Breast epithelium (tissue), 4 donors: Measurements from ENCODE around the gene PPAN. TPM values are rescaled to one million over a fixed set of nuclear protein-coding genes. Genes with fewer than 3 reads are reported as not detected.

Source experiments
- DNase-seq, 2 donors: peaks; one replicate each; pipeline ENCODE4 v3.0.0-alpha.2; 2019; ENCODE audit warnings: low spot score in 2 of 2
- H3K27ac ChIP-seq, 2 donors: fragments of 200-600 bp; sonication (generic) in 1 of 2; one replicate each; pipeline ENCODE4 v1.5.1; 2016 to 2019; ENCODE audit warnings: mild to moderate bottlenecking in 1 of 2
- H3K27me3 ChIP-seq, 2 donors: fragments of 200-600 bp; sonication (generic) in 1 of 2; one replicate each; pipeline versions ENCODE4 v1.5.1 to v1.6.0; 2017 to 2019; ENCODE audit warnings: control low read depth in 1 of 2, mild to moderate bottlenecking in 1 of 2
- H3K36me3 ChIP-seq: fragments of 200-600 bp; one replicate; pipeline ENCODE4 v1.5.1; 2019
- H3K4me1 ChIP-seq, 2 donors: fragments of 200-600 bp; sonication (generic); one replicate each; pipeline ENCODE4 v1.5.1; 2016 to 2019; ENCODE audit warnings: control low read depth in 1 of 2
- H3K4me3 ChIP-seq, 3 donors: fragments of 200-600 bp; sonication (generic); 1 replicate in 2 of 3; 2 replicates in 1 of 3; pipeline ENCODE4 v1.5.1; 2016 to 2019; ENCODE audit warnings: mild to moderate bottlenecking in 3 of 3, moderate library complexity in 2 of 3
- H3K9me3 ChIP-seq, 2 donors: fragments of 200-600 bp; sonication (generic) in 1 of 2; one replicate each; pipeline ENCODE4 v1.5.1; 2016 to 2019; ENCODE audit warnings: control low read depth in 1 of 2
- POLR2A ChIP-seq: fragments of 450-650 bp; IDR thresholded peaks from one replicate; pipeline ENCODE4 v1.6.1; 2016; ENCODE audit warnings: antibody characterized with exemption, mild to moderate bottlenecking, moderate library complexity
- POLR2AphosphoS5 ChIP-seq, 3 donors: sonication (generic); formaldehyde crosslinking; IDR thresholded peaks; one replicate each; pipeline ENCODE4 v1.6.1; 2017; ENCODE audit warnings: antibody characterized with exemption in 3 of 3
- intact Hi-C: fragments of 100-400 bp; cut with DNase I; formaldehyde crosslinking; loops from one replicate; pipeline ENCODE4 v1.15.1; 2023; ENCODE audit warnings: low total_unique reads
- total RNA-seq, 3 donors: library from RNA; depleted of rRNA; stranded (reverse); fragments of >200 nt; gene quantifications; one replicate each; pipeline ENCODE4 v1.1.0, GENCODE V29; 2016
- TF ChIP-seq, protein P1 (sequence below), 3 donors: fragments of 450-650 bp; IDR thresholded peaks; one replicate each; pipeline ENCODE4 v1.5.1; 2016 to 2017; ENCODE audit warnings: antibody characterized with exemption in 3 of 3, mild to moderate bottlenecking in 3 of 3, moderate library complexity in 3 of 3

Gene PPAN
- total RNA-seq, 3 donors from 2014 or later, result 17.1 to 44.2 (median 35.3) TPM

DNA sequence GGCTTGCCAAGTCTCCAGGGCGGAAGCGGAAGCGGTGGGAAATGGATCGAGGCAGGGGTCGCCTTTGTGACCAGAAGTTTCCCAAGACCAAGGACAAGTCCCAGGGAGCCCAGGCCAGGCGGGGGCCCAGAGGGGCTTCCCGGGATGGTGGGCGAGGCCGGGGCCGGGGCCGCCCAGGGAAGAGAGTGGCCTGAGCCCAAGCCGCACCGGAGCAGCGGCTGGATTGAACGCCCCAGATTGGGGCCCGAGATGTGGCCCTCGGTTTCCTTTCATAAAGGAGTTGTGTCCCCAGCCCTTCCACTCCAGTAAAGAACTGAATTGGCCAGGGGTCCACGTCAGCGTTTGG is 4.8 kb downstream of the PPAN start:
- Histone ChIP-seq H3K9me3 (no peaks in the 10 kb centered on the region), H3K4me1 (peaks cover 0 to 8% of the 10 kb centered on the region in 2 donors), H3K4me3 (no peak overlapping the region), H3K27me3 (no peaks in the 10 kb centered on the region), H3K36me3 (no peaks in the 10 kb centered on the region), H3K27ac (no peak overlapping the region)
- intact Hi-C loops, result loop anchor here (10.0 kb wide), 1 partner anchor 124 kb away; the partner anchor contains the start of gene S1PR2
- no peak for DNase-seq
- no peak for TF ChIP-seq POLR2AphosphoS5 (IDR thresholded peaks at IDR 0.05)
- no peak for TF ChIP-seq POLR2A
- TF ChIP-seq, protein P1, sequence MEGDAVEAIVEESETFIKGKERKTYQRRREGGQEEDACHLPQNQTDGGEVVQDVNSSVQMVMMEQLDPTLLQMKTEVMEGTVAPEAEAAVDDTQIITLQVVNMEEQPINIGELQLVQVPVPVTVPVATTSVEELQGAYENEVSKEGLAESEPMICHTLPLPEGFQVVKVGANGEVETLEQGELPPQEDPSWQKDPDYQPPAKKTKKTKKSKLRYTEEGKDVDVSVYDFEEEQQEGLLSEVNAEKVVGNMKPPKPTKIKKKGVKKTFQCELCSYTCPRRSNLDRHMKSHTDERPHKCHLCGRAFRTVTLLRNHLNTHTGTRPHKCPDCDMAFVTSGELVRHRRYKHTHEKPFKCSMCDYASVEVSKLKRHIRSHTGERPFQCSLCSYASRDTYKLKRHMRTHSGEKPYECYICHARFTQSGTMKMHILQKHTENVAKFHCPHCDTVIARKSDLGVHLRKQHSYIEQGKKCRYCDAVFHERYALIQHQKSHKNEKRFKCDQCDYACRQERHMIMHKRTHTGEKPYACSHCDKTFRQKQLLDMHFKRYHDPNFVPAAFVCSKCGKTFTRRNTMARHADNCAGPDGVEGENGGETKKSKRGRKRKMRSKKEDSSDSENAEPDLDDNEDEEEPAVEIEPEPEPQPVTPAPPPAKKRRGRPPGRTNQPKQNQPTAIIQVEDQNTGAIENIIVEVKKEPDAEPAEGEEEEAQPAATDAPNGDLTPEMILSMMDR (IDR thresholded peaks at IDR 0.05), result no peak

DNA sequence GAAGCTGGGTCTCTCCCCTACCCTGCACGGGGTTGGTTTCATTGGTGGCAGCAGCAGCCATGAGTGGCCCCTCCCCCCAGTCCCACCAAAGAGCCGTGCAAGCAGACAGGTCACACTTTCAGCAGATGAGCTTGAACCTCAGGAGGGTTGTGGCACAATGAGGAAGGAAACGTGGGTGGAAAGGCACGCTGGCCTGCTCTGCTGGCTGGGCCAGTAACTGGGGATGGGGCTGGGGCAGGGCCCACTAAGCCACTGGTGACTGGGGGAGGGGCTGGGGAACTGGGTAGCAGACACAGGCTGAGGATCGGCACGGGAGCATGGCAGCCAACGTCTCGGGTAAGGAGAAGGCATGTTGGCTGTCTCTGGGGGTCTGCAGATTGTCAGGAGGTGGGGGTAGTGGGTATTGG is 5.2 kb downstream of the PPAN start, which contains the start of gene P2RY11:
Gene P2RY11, plus strand, starts transcription at position 289 of the 407 bp plus-strand sequence. Its CDS starts 29 bp downstream, at position 318.
- no peaks in the 10 kb centered on the region for H3K36me3 ChIP-seq
- H3K4me3 ChIP-seq, result no peak within 1 kb of the TSS
- TF ChIP-seq POLR2A, result no peak
- TF ChIP-seq POLR2AphosphoS5 (IDR thresholded peaks at IDR 0.05), result no peak
- peaks cover 0 to 8% of the 10 kb centered on the region in 2 donors for H3K4me1 ChIP-seq
- H3K27ac ChIP-seq, result no peak within 1 kb of the TSS
- H3K9me3 ChIP-seq, result no peaks in the 10 kb centered on the region
- no peaks in the 10 kb centered on the region for H3K27me3 ChIP-seq
- DNase-seq, result no peak
- intact Hi-C loops, result loop anchor here (10.0 kb wide), 1 partner anchor 123 kb away; the partner anchor contains the start of gene S1PR2

DNA sequence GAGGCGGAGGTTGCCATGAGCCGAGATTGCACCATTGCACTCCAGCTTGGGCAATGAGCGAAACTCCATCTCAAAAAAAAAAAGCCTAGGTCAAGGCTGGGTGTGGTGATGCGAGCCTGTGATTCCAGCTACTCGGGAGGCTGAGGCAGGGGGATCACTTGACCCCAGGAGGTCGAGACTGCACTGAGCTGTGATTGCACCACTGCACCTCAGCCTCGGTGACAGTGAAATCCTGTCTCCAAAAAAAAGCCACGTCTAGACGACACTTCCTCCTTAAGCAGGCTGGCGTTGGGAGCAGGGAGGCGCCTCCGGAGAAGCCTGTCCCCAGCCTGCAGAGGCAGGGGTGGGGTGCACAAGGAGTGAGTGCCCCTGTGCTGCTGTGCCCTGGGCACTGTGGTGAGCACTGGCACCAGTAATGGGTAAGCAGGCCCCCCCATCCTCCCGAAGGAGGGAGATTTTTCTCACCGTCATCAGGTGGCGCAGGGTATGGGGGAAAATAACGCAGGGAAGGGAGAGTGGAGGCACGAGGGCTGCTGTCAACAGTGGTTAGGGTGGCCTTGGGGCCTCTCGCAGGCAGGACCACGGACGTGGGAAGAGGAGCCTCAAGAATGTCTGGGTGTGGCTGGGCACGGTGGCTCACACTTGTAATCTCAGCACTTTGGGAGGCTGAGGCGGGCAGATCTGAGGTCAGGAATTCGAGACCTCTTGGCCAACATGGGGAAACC is 6.0 kb downstream of the PPAN start:
- no peak for TF ChIP-seq POLR2A
- no peak for TF ChIP-seq POLR2AphosphoS5 (IDR thresholded peaks at IDR 0.05)
- TF ChIP-seq, protein P1 (IDR thresholded peaks at IDR 0.05), result no peak
- no peak overlapping the region for H3K4me3 ChIP-seq
- no peak overlapping the region for H3K27ac ChIP-seq
- no peaks in the 10 kb centered on the region for H3K36me3 ChIP-seq
- peaks cover 0 to 2% of the 10 kb centered on the region in 2 donors for H3K4me1 ChIP-seq
- H3K9me3 ChIP-seq, result no peaks in the 10 kb centered on the region
- no peak for DNase-seq
- intact Hi-C loops, result loop anchor here (10.0 kb wide), 1 partner anchor 123 kb away; the partner anchor contains the start of gene S1PR2
- no peaks in the 10 kb centered on the region for H3K27me3 ChIP-seq

DNA sequence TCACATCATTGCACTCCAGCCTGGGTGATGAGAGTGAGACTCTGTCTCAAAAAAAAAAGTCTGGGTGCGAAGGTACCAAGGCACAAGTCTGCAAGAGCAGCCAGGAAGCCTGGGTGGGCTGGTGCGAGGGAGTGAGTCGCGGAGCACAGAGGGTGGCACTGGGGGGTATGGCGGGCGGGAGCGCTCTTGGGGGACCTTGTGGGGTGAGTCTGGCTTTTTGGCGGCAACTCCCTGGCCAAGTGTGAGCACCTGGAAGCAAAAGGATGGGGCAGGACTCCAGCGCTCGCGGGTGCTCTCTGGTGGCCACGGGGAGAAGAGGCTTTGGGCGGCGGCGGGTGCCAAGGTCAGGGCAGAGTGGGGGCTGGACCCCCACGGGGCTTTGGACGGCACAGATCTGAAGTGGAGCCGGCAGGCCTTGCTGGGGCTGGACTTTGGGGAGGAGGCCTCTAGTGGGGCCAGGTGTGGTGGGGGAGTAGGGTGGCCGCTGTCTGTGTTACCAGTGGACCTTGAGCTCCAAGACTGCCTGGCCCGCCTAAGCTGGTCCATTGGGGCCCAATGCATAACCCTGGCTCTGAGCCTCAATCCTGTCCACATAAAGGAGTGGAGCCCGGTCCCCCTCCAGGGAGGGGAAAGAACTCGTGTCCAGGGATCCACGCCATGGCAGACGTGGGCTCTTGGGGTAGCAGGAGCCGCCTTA is 6.9 kb downstream of the PPAN start:
- intact Hi-C loops, result loop anchor here (10.0 kb wide), 1 partner anchor 122 kb away; the partner anchor contains the start of gene S1PR2
- Histone ChIP-seq H3K27ac (peak overlapping the region in 1 of 2 donors; percentile 32), H3K4me1 (no peaks in the 10 kb centered on the region), H3K27me3 (no peaks in the 10 kb centered on the region), H3K36me3 (no peaks in the 10 kb centered on the region), H3K4me3 (no peak overlapping the region), H3K9me3 (no peaks in the 10 kb centered on the region)
- TF ChIP-seq, protein P1 (IDR thresholded peaks at IDR 0.05), result peak in 2 of 3 donors; percentile 34 to 51
- TF ChIP-seq POLR2A, result no peak
- DNase-seq, result no peak

DNA sequence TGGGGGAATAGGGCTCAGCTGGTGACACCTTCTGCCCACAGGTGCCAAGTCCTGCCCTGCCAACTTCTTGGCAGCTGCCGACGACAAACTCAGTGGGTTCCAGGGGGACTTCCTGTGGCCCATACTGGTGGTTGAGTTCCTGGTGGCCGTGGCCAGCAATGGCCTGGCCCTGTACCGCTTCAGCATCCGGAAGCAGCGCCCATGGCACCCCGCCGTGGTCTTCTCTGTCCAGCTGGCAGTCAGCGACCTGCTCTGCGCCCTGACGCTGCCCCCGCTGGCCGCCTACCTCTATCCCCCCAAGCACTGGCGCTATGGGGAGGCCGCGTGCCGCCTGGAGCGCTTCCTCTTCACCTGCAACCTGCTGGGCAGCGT is 7.4 kb downstream of the PPAN start:
- intact Hi-C loops, result loop anchor here (10.0 kb wide), 1 partner anchor 121 kb away; the partner anchor contains the start of gene S1PR2

More for the DNA sequence above, 7.4 kb downstream of the PPAN start:
- no peak for TF ChIP-seq POLR2A
- TF ChIP-seq, protein P1 (IDR thresholded peaks at IDR 0.05), result no peak
- TF ChIP-seq POLR2AphosphoS5 (IDR thresholded peaks at IDR 0.05), result no peak
- no peak for DNase-seq
- Histone ChIP-seq H3K36me3 (no peaks in the 10 kb centered on the region), H3K9me3 (no peaks in the 10 kb centered on the region), H3K4me3 (no peak overlapping the region), H3K4me1 (peaks cover 0 to 1% of the 10 kb centered on the region in 2 donors), H3K27me3 (no peaks in the 10 kb centered on the region), H3K27ac (peak overlapping the region in 1 of 2 donors; percentile 32)
